Neuronal stem cell (in vitro differentiated cells): ENCODE data around the gene NR5A2.
A peak's percentile ranks its signal among the peaks of the same experiment; 100 is the strongest.

Source experiments
- DNase-seq: peaks from one replicate; pipeline ENCODE4 v3.0.0-alpha.2; 2013; ENCODE audit warnings: low spot score
- H2AFZ ChIP-seq: one replicate; pipeline ENCODE4 v1.6.1; 2013; ENCODE audit warnings: mild to moderate bottlenecking, low read length, inconsistent platforms
- H2AK5ac ChIP-seq: 2 replicates; pipeline ENCODE4 v1.6.1; 2013; ENCODE audit warnings: low read depth, mild to moderate bottlenecking, inconsistent platforms, low read length, moderate library complexity, mixed read lengths
- H2BK120ac ChIP-seq: 2 replicates; pipeline ENCODE4 v1.6.1; 2013; ENCODE audit warnings: low read depth, mild to moderate bottlenecking, inconsistent platforms, low read length, moderate library complexity, mixed read lengths
- H2BK12ac ChIP-seq: one replicate; pipeline ENCODE4 v1.6.1; 2013; ENCODE audit warnings: low read length, inconsistent platforms
- H2BK15ac ChIP-seq: 2 replicates; pipeline ENCODE4 v1.6.1; 2013; ENCODE audit warnings: mild to moderate bottlenecking, low read length, inconsistent platforms, mixed read lengths
- H2BK5ac ChIP-seq: one replicate; pipeline ENCODE4 v1.6.1; 2013; ENCODE audit warnings: inconsistent platforms, mild to moderate bottlenecking, low read length, moderate library complexity
- H3K14ac ChIP-seq: one replicate; pipeline ENCODE4 v1.6.1; 2013; ENCODE audit warnings: low read length, inconsistent platforms
- H3K18ac ChIP-seq: 2 replicates; pipeline ENCODE4 v1.6.1; 2013; ENCODE audit warnings: low read length, inconsistent platforms
- H3K23ac ChIP-seq: 2 replicates; pipeline ENCODE4 v1.6.1; 2013; ENCODE audit warnings: low read depth, mild to moderate bottlenecking, mixed read lengths, low read length, inconsistent platforms; ENCODE audit not compliant: poor library complexity
- H3K27ac ChIP-seq: replicated peaks from 3 replicates; pipeline ENCODE4 v1.5.1; 2013; ENCODE audit warnings: low read length, inconsistent platforms
- H3K27me3 ChIP-seq, 3 experiments: 2 replicates each; pipeline ENCODE4 v1.6.1; 2013; ENCODE audit warnings: low read length in 3 of 3, mild to moderate bottlenecking in 2 of 3, inconsistent platforms in 1 of 3, low read depth in 1 of 3, mixed read lengths in 1 of 3, moderate library complexity in 1 of 3; ENCODE audit not compliant: control insufficient read depth in 3 of 3, insufficient read depth in 3 of 3
- H3K36me3 ChIP-seq, 2 donors: replicated peaks in 1 of 2; 2 replicates each; pipeline ENCODE4 v1.6.1; 2013; ENCODE audit warnings: low read length in 2 of 2; ENCODE audit not compliant: control insufficient read depth in 2 of 2, insufficient read depth in 2 of 2
- H3K4ac ChIP-seq: 2 replicates; pipeline ENCODE4 v1.6.1; 2013; ENCODE audit warnings: inconsistent platforms, mild to moderate bottlenecking, low read length, moderate library complexity
- H3K4me1 ChIP-seq, 2 donors: 1 replicate in 1 of 2; 2 replicates in 1 of 2; pipeline ENCODE4 v1.6.1; 2013; ENCODE audit warnings: low read length in 2 of 2, low read depth in 1 of 2; ENCODE audit not compliant: control insufficient read depth in 2 of 2, insufficient read depth in 1 of 2
- H3K4me2 ChIP-seq: one replicate; pipeline ENCODE4 v1.6.1; 2013; ENCODE audit warnings: mild to moderate bottlenecking, low read length, inconsistent platforms; ENCODE audit not compliant: insufficient read depth, poor library complexity, severe bottlenecking
- H3K4me3 ChIP-seq, 2 donors: 2 replicates each; pipeline ENCODE4 v1.5.1; 2013; ENCODE audit warnings: low read length in 2 of 2, mild to moderate bottlenecking in 2 of 2, inconsistent platforms in 1 of 2, moderate library complexity in 1 of 2
- H3K79me1 ChIP-seq: one replicate; pipeline ENCODE4 v1.6.1; 2013; ENCODE audit warnings: low read depth, mild to moderate bottlenecking, inconsistent platforms, low read length, moderate library complexity
- H3K9ac ChIP-seq: one replicate; pipeline ENCODE4 v1.6.1; 2013; ENCODE audit warnings: mild to moderate bottlenecking, low read depth, low read length, inconsistent platforms; ENCODE audit not compliant: poor library complexity
- H3K9me3 ChIP-seq, 2 donors: replicated peaks in 1 of 2; 2 replicates each; pipeline versions ENCODE3 to v1.6.1; 2013; ENCODE audit warnings: low read length in 2 of 2, mild to moderate bottlenecking in 2 of 2, inconsistent platforms in 1 of 2, low read depth in 1 of 2, mixed read lengths in 1 of 2, moderate library complexity in 1 of 2; ENCODE audit not compliant: control insufficient read depth in 2 of 2, insufficient read depth in 1 of 2
- H4K8ac ChIP-seq: one replicate; pipeline ENCODE4 v1.6.1; 2013; ENCODE audit warnings: low read depth, mild to moderate bottlenecking, inconsistent platforms, low read length, moderate library complexity
- H4K91ac ChIP-seq: one replicate; pipeline ENCODE4 v1.6.1; 2013; ENCODE audit warnings: low read length, low read depth, mild to moderate bottlenecking, inconsistent platforms; ENCODE audit not compliant: poor library complexity
- WGBS, 2 donors: extraction: QIAGEN DNeasy Blood & Tissue Kit; methylation state at CpG; one replicate each; pipeline ENCODE4 v1.1.7; 2013; ENCODE audit warnings: missing lambda C conversion rate in 2 of 2, mixed read lengths in 1 of 2; ENCODE audit not compliant: insufficient read length in 2 of 2, insufficient replicate concordance in 1 of 2; ENCODE audit errors: extremely low coverage in 2 of 2; 5-methylcytosine and 5-hydroxymethylcytosine counted together

NR5A2 gene

DNA sequence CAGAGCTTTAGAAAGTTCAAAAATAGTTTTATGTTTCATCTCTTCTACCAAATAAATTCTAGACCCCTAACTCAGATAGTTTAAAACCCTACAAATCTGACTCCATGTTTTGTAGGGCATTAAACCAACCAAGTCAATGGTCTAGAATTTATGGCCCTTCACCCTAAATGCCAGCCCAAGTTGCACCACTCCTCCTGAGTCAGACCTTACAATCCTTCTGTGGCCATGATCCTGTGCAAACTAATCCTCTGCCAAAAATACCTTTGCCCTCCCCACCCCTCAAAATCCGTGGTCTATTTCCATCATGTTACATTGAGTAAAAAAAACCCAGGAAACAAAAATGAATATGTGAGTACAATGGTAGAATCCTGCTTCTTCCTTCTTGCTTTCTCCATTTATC is 179.3 kb downstream of the NR5A2 start:
- Histone ChIP-seq H2AFZ (no peak overlapping the region), H3K4ac (no peak overlapping the region), H3K27me3 (no peaks in the 10 kb centered on the region), H3K14ac (no peak overlapping the region), H2BK15ac (no peak overlapping the region), H3K79me1 (no peaks in the 10 kb centered on the region), H3K18ac (no peak overlapping the region), H2BK12ac (no peak overlapping the region), H3K9me3 (no peaks in the 10 kb centered on the region), H3K4me1 (no peaks in the 10 kb centered on the region), H2AK5ac (no peak overlapping the region), H3K9ac (no peak overlapping the region), H3K4me2 (no peak overlapping the region), H4K91ac (no peak overlapping the region), H3K27ac (no peak overlapping the region), H3K4me3 (no peak overlapping the region), H2BK120ac (no peak overlapping the region), H2BK5ac (no peak overlapping the region), H3K23ac (no peak overlapping the region), H3K36me3 (no peaks in the 10 kb centered on the region), H4K8ac (no peak overlapping the region)
- WGBS, 2 donors, result no CpG with 5 or more reads among the region's 1 CpG
- no peak for DNase-seq

DNA sequence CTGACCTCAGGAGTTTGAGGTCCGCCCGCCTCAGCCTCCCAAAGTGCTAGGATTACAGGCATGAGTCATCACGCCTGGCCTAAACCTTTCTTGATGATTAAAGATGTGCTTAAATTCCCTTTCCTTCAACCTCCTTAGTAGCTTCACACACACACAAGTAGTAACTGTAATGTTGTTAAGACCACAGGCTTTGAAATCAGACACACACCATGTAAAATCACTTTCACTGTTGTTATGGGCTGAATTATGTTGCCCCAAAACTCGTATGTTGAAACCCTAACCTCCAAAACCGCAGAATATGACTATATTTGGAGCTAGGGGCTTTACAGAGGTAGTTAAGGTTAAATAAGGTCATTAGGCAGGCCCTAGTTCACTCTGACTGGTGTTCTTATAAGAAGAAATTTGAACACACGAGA is 180.2 kb downstream of the NR5A2 start:
- Histone ChIP-seq H3K14ac (no peak overlapping the region), H2AK5ac (no peak overlapping the region), H2BK15ac (no peak overlapping the region), H3K36me3 (no peaks in the 10 kb centered on the region), H3K79me1 (no peaks in the 10 kb centered on the region), H3K4ac (no peak overlapping the region), H2AFZ (peak overlapping the region; percentile 32), H2BK12ac (no peak overlapping the region), H3K23ac (no peak overlapping the region), H3K27ac (no peak overlapping the region), H4K91ac (no peak overlapping the region), H4K8ac (no peak overlapping the region), H3K4me1 (no peaks in the 10 kb centered on the region), H2BK5ac (no peak overlapping the region), H3K27me3 (no peaks in the 10 kb centered on the region), H3K4me2 (no peak overlapping the region), H3K9ac (no peak overlapping the region), H3K18ac (no peak overlapping the region), H2BK120ac (no peak overlapping the region), H3K9me3 (no peaks in the 10 kb centered on the region), H3K4me3 (no peak overlapping the region)
- no CpG with 5 or more reads among the region's 6 CpGs for WGBS, 2 donors
- no peak for DNase-seq

DNA sequence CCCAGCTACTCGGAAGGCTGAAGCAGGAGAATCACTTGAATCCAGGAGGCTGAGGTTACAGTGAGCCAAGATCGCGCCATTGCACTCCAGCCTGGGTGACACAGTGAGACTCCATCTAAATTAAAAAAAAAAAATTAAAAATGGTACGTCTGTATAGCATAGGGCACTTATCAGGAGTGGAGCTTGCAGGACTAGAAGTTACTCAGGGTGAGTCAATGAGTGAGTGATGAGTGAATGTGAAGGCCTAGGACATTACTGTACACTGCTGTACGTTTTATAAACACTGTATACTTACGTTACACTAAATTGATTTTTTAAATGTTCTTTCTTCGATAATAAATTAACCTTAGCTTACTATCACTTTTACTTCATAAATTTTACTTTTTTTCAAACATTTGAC is 183.6 kb downstream of the NR5A2 start:
- Histone ChIP-seq H3K23ac (no peak overlapping the region), H3K4me2 (no peak overlapping the region), H2BK5ac (no peak overlapping the region), H2BK15ac (no peak overlapping the region), H3K4me1 (no peaks in the 10 kb centered on the region), H2BK120ac (no peak overlapping the region), H4K8ac (no peak overlapping the region), H3K27me3 (no peaks in the 10 kb centered on the region), H3K4ac (no peak overlapping the region), H3K18ac (no peak overlapping the region), H2AFZ (no peak overlapping the region), H3K36me3 (no peaks in the 10 kb centered on the region), H3K9ac (no peak overlapping the region), H3K14ac (no peak overlapping the region), H4K91ac (no peak overlapping the region), H3K9me3 (peaks cover 5 to 15% of the 10 kb centered on the region in 2 donors), H3K27ac (no peak overlapping the region), H3K4me3 (no peak overlapping the region), H2BK12ac (no peak overlapping the region), H3K79me1 (no peaks in the 10 kb centered on the region), H2AK5ac (no peak overlapping the region)
- no peak for DNase-seq
- 83% methylated on average over 1 of the region's 7 CpGs; no CpG with 5 or more reads in 1 of the 2 donors for WGBS, 2 donors

DNA sequence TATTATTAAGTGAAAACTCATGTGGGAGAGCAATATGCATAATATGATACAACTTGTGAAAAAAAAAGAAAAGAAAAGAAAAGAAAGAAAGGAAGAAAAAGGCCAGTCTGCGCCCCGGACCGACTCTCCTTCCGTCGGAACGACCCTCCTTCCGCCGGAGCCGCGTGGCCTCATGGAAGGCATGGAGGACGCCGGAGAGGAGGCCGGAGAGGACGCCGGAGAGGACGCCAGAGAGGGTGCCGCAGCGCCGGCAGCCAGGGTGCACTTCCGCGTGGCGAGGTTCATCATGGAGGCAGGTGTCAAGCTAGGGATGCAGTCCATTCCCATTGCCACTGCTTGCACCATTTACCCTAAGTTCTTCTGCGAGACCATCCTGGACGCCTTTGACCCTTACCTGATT is 185.9 kb downstream of the NR5A2 start:
- H2AK5ac ChIP-seq, result no peak overlapping the region
- H3K4me1 ChIP-seq, result no peaks in the 10 kb centered on the region
- H3K9me3 ChIP-seq, result peaks cover 5 to 15% of the 10 kb centered on the region in 2 donors
- no peak overlapping the region for H3K4me2 ChIP-seq
- no peak overlapping the region for H4K8ac ChIP-seq
- no peak overlapping the region for H2BK5ac ChIP-seq
- H3K4me3 ChIP-seq, result no peak overlapping the region
- no peak overlapping the region for H3K27ac ChIP-seq
- WGBS, 2 donors, result no CpG with 5 or more reads among the region's 24 CpGs
- no peak overlapping the region for H2BK120ac ChIP-seq
- H3K14ac ChIP-seq, result no peak overlapping the region
- H2AFZ ChIP-seq, result no peak overlapping the region
- no peak overlapping the region for H2BK15ac ChIP-seq
- H3K23ac ChIP-seq, result peak overlapping the region; percentile 92
- H3K27me3 ChIP-seq, result no peaks in the 10 kb centered on the region
- H4K91ac ChIP-seq, result no peak overlapping the region
- no peak for DNase-seq
- no peak overlapping the region for H3K4ac ChIP-seq
- peak overlapping the region; percentile 32 for H3K18ac ChIP-seq
- H2BK12ac ChIP-seq, result no peak overlapping the region
- H3K9ac ChIP-seq, result no peak overlapping the region
- no peaks in the 10 kb centered on the region for H3K79me1 ChIP-seq
- no peaks in the 10 kb centered on the region for H3K36me3 ChIP-seq
